Esophagus mucosa (tissue), 1 donor: ENCODE measurements around the gene POMT1. TPM values are rescaled to one million over a fixed set of nuclear protein-coding genes. Genes with fewer than 3 reads are reported as not detected.
"Not testable (repeated sequence)": the region's sequence is repeated elsewhere in the genome, so short reads cannot be mapped to it uniquely, and the experiment has no call there.

ENCODE experiments used
- ATAC-seq: fragments of 200-7000 bp; cut with Tn5 transposase; one replicate; pipeline ENCODE4 v1.9.1; 2020
- total RNA-seq: library from RNA; stranded (reverse); gene quantifications from one replicate; pipeline ENCODE4 v1.2.4, GENCODE V29; 2023
- donor health status: DM: yes; HTN: yes; CAD: no.

POMT1 gene, protein sequence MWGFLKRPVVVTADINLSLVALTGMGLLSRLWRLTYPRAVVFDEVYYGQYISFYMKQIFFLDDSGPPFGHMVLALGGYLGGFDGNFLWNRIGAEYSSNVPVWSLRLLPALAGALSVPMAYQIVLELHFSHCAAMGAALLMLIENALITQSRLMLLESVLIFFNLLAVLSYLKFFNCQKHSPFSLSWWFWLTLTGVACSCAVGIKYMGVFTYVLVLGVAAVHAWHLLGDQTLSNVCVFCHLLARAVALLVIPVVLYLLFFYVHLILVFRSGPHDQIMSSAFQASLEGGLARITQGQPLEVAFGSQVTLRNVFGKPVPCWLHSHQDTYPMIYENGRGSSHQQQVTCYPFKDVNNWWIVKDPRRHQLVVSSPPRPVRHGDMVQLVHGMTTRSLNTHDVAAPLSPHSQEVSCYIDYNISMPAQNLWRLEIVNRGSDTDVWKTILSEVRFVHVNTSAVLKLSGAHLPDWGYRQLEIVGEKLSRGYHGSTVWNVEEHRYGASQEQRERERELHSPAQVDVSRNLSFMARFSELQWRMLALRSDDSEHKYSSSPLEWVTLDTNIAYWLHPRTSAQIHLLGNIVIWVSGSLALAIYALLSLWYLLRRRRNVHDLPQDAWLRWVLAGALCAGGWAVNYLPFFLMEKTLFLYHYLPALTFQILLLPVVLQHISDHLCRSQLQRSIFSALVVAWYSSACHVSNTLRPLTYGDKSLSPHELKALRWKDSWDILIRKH
- 13.1 TPM for total RNA-seq

DNA sequence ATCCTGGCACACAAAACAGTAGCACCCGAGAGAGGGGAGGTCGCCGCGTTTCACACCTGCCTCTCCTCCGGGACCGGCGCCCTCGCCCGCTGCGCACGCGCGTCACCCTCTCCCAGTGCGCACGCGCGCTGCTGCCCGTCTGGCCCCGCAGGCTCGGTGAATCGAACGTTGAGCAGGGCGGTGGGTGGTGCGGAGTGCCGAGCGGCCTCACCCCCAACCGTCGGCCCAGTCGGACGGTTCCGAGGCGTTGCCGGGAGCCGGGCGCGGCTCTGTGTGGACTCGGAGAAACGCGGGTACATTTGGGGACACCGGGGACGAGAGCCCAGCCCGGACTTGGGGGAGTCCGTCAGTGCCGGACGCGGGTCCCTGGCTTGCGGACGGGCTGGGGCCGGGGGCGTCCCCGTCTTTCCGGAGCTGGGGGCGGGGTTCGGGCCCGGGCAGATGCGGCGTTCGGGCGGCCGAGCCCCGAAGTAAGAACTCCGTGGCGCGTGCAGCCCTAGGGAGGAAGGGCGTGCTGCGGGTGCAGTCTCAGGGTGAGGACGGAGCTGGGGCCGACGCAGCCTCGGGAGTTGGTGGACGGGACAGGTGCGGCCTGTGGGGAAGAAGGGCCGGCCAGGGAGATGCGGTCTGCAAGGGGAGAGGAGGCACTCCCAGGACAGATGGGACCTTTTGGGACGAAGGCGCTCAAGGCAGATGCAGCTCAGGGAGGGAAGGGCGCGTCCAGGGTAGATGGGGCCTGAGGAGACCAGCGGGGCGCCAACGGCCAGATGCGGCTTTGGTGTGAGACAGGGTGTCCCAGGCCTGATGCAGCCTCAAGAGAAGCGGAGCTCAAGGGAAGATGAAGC lies at the start of gene POMT1:
POMT1 (plus strand) TSS at position 138 of the 845 bp plus-strand sequence. CDS start 1,301 bp downstream, outside the sequence.
- ATAC-seq, result peak; percentile 85

DNA sequence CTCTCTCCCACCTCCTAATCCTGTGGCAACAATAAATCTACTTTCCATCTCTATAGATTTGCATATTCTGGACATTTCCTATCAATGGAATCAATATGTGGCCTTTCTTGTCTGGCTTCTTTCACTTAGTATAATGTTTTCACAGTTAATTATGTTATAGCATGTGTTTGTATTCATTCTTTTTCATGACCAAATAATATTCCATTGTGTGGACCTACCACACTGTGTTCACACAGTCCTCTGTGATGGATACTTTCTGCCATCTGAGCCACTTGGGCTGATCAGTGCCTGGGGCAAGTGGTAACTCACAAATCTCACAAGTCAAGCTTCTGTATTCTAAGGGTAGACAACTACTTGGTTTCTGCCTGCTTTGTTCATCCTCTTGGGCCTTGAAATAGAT lies 48.7 kb upstream of the POMT1 start:
- ATAC-seq, result no peak

DNA sequence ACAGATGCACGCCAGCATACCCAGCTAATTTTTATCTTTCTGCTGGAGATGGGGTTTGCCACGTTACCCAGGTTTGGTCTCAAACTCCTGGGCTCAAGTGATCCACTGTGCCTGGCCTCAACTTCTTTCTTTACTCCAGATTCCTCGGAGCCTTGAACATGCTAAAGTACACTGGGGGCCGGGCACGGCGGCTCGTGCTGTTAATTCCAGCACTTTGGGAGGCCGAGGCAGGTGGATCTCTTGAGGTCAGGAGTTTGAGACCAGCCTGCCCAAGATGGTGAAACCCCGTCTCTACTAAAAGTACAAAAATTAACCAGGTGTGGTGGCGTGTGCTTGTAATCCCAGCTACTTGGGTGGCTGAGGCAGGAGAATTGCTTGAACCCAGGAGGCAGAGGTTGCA lies 47.1 kb upstream of the POMT1 start:
- ATAC-seq, result not testable (repeated sequence)

DNA sequence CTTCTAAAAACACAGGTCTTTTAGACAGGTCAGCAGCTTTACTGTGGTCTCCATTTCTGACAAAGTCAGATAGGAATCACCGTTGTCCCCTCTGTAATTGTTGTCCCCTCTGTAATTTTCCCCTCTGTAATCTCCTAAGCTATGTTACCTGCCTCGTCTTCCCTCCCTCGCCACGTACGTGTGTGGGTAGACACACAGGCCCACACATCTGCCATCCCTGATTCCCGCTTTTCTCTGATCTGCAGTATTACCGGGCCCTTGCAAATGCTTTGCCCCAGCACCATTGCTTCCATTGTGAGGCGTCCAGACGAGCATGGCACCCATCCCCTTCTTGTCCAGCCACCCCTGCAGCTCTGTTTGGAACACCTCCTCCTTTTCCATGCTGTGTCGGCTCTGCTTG lies 45.0 kb upstream of the POMT1 start:
- ATAC-seq, result no peak

DNA sequence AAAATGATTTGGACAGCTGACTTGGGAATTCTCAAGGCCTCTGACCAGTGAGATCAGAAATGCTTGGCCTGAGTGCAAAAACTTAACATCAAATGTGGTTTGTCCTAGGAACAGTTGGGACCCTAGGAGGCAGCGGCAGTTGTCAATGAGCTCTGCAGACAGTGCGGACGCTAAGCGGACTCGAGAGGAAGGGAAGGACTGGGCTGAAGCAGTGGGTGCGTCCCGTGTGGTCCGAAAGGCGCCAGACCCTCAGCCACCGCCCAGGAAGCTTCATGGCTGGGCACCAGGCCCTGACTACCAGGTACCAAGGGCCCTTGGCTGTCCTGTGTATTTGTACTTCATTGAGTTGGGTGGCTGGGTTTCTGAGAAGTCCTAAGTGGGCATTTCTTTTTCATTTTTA lies 43.7 kb upstream of the POMT1 start:
- no peak for ATAC-seq

DNA sequence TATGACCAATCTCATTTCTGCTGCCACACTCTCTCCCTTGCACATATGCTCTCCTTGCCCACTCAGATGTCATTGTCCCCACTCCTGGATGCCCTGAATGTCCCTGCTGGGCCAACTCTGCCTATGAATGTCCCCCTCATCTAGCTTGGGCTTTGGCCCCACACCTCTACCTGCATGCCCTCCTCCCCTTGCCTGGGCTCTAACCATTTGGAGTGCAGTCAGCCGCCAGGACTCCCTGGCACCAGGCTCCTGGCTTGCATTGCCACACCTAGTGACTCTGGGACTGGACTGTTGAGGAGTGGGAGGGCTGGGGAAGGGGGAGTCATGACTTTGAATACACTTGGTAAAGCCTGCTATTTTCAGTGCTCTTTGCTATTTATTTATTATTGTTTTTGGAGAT lies 41.6 kb upstream of the POMT1 start:
- ATAC-seq, result no peak

DNA sequence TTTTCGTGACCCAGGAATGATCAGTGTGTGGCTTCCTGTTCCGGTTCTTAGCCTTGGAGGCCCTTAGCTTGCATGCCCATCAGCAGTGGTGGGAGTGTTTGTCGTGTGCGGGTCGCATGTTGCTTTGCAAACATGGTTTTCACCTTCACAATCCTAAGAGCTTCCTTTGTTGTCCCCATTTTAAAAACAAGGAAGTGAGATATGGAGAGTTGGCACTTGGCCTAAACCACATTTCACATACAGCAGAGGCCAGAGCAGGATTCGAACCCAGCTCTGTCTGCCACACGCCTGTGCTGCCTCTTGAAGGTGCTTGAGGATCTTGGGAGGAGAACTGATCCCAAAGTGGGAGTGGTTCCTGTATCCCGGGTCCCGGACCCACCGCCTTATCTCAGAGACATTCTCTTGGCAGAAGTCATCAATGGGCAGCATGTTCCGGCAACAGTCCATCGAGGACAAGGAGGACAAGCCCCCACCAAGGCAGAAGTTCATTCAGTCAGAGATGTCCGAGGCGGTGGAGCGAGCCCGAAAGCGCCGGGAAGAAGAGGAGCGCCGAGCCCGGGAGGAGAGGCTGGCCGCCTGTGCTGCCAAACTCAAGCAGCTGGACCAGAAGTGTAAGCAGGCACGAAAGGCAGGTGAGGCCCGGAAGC lies 38.2 kb upstream of the POMT1 start:
- ATAC-seq, result no peak

DNA sequence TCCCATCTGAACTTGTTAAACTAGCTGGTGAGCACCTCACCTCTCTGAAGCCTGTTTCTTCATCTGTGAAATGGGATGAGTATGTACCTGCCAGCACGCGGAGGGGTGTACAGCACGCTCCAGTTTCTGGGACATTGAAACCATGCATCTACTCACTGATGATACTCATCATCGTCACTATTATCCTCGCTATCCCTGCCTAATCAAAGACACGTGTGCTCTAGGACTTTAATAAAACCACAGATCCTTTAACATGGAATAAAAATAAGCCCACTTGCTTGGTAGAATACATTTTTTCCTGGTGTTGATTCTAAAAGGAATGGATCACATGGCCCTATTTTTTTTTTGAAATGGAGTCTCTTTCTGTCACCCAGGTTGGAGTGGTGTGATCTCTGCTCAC lies 37.3 kb upstream of the POMT1 start:
- ATAC-seq, result no peak

DNA sequence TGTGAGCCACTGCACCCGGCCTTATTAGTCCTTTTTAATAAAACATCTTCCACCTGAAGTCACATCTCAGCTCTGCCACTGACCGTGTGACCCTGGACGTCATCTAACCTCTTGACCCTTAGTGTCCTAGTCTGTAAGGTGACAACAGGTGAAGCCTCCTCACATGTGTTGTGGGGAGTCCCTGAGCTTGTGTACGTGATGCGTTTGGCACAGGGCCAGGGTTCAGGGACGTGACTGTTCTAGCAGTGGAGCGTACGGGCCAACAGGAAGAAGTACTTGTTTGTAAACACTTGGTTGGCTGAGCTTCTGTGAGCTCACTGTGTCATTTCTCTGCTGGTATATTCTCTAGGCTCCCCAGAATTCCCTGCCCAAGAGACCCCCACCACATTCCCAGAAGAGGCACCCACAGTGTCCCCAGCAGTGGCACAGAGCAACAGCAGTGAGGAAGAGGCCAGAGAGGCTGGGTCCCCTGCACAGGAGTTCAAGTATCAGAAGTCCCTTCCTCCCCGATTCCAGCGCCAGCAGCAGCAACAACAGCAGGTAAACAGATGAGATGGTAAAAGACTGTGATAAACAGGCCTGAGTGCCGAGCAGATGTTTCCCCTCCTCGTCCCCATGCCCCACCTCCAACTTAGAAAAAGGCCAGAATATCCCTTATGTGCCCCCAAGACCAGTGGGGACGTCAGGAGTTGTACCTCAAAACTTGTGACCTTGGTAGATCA lies 35.3 kb upstream of the POMT1 start:
- ATAC-seq, result no peak

DNA sequence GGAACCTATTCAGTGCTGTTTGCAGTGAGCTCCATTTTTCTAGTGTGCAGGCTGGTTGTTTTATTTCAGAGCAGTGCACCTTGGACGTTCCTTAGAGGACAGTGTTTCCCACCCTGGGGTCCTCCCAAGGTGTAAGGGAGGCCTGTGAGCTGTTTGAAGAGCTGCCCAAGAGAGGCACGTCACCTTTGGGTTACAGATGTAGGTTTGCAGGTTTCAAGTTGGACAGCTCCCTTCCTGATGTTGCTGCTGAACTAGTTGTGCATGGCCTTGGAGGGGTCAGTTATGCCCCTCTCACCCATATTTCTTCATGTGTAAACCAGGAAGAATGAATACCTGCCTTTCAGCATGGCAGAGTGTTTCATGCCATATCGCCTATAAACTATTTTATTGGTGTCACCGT lies 34.7 kb upstream of the POMT1 start:
- no peak for ATAC-seq

DNA sequence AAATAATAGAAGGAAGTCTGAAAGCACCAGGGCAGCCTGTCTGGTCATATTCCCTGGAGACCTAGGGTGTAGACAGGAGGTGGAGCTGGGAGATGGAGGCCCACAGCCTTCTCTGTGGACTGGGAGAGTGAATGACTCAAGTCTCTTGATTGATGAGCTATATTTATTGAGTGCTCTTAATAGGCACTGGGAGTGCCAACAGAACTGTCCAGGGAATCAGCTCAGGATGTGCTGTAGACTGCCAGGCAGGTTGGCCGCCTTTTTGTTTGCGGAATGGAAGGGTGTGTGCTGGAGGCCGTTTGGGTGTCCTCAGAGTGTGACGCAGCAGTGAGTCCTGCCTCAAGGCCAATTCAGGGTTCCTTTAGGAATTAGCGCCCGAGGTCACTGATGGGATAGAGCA lies 33.4 kb upstream of the POMT1 start:
- no peak for ATAC-seq

DNA sequence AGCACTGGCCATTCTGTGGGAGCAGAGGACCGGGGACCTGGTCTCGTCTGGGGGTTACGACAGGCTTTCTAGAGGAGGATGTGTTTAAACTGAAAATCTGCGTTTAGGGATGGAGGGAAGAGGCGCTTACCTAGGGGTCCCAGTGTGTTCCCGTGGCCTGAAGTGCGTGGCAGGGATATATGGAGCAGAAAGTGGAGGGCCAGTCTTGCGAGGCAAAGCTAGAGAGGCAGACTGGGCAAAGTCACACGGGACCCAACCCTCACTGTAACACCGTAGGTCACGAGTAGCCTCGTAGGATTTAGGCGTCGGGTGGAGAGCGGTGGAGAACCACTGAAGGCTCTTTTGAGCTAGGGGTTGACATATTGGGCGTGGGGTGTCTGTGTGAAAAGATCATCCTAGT lies 32.8 kb upstream of the POMT1 start:
- ATAC-seq, result no peak

DNA sequence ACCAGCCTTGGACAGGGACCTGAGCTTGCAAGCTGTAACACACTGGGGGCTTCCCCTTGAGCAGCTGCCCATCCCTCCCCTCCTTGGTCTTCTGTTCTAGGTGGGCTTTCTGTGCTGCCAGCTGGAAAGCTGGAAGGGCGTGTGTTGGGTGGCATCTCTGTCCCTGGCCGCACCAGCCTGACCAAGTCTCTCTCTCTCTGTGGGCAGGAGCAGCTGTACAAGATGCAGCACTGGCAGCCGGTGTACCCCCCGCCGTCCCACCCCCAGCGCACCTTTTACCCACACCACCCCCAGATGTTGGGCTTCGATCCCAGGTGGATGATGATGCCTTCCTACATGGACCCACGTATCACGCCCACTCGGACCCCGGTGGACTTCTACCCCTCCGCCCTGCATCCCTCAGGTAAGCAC lies 32.1 kb upstream of the POMT1 start:
- ATAC-seq, result no peak

DNA sequence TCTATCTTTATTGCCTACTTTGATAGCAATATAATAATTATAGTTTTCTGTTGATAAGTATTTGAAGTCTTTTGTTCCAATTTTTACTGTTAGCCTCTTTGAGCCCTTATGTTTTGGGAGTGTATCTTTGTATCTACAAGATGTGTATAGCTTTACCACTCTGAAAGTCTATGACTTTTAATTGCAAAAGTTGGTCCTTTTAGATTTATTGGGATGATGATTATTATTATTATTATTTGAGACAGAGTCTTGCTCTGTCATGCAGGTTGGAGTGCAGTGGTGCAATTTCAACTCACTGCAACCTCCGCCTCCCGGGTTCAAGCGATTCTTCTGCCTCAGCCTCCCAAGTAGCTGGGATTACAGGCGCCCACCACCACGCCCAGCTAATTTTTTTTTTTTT lies 30.6 kb upstream of the POMT1 start:
- ATAC-seq, result not testable (repeated sequence)

DNA sequence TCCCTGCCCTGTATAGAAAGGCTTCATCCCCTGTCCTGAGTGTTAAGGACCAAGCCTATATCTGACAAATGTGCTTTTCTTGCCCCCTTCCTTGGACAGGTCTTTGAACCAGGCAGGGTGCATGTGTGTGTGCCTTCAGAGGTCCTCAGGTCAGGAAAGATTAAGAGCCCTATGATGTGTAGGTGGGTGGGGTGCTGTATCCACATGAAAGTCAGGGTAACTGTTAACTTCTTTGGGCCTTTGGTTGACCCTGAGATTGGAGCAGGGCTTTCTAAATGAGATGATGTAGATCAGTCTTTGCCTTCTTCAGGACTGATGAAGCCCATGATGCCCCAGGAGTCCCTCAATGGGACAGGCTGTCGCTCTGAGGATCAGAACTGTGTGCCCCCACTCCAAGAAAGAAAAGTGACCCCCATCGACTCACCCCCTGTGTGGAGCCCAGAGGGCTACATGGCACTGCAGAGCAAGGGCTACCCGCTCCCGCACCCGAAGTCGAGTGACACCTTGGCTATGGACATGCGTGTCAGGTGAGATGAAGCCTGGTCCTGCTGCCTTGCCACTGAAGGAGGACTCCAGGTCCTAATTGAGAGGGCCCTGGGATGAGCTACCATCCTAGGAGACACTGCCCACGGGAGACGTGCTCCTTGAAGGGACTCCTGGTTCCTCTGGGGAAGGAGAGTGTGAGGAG lies 29.4 kb upstream of the POMT1 start:
- no peak for ATAC-seq

DNA sequence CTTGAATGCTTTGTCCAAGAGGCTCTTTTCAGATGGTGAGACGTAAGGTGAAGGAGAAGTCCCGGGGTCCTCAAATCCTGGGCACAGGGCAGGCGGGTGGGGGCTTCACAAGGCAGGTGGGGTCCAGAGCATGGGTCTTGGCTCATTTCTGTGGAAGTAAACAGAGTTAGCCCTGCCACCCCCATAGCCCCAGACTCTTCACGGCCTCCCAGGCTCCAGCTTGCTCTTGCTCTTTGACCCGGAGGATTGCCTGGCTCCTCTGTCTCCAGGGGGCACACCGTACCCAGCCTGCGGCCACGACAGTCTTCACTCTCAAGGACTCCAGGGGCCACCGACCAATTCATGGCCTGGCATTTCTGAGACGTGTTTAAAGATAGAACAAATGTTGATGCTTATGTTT lies 28.8 kb upstream of the POMT1 start:
- no peak for ATAC-seq

DNA sequence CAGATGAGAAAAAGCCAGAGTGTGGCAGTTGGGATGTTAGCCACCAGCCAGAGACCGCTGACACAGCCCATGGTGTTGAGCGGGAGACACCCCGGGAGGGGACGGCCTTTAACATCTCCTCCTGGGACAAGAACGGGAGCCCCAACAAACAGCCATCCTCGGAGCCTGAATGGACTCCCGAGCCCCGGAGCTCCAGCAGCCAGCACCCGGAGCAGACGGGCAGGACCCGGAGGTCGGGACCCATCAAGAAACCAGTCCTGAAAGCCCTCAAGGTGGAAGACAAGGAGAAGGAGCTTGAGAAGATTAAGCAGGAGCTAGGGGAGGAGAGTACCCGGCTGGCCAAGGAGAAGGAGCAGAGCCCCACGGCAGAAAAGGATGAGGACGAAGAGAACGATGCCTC lies 28.0 kb upstream of the POMT1 start:
- no peak for ATAC-seq

DNA sequence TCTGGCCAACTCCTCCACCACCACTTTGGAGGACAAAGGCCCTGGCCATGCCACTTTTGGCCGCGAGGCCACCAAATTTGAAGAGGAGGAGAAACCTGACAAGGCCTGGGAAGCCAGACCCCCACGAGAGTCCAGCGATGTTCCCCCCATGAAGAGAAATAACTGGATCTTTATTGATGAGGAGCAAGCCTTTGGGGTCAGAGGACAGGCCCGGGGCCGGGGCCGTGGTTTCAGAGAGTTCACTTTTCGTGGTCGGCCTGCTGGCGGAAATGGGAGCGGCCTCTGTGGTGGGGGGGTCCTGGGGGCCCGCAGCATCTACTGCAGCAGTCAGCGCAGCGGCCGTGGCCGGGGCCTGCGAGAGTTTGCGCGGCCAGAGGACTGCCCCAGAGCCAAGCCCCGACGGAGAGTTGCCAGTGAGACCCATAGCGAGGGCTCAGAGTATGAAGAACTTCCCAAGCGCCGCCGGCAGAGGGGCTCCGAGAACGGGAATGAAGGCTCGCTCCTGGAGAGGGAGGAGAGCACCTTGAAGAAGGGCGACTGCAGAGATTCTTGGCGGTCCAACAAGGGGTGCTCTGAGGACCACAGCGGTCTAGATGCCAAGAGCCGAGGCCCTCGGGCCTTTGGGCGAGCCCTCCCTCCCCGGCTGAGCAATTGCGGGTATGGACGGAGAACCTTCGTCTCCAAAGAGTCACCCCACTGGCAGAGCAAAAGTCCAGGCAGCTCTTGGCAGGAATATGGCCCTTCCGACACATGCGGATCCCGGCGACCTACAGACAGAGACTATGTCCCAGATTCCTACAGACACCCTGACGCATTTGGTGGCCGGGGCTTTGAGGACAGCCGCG lies 27.4 kb upstream of the POMT1 start:
- no peak for ATAC-seq

DNA sequence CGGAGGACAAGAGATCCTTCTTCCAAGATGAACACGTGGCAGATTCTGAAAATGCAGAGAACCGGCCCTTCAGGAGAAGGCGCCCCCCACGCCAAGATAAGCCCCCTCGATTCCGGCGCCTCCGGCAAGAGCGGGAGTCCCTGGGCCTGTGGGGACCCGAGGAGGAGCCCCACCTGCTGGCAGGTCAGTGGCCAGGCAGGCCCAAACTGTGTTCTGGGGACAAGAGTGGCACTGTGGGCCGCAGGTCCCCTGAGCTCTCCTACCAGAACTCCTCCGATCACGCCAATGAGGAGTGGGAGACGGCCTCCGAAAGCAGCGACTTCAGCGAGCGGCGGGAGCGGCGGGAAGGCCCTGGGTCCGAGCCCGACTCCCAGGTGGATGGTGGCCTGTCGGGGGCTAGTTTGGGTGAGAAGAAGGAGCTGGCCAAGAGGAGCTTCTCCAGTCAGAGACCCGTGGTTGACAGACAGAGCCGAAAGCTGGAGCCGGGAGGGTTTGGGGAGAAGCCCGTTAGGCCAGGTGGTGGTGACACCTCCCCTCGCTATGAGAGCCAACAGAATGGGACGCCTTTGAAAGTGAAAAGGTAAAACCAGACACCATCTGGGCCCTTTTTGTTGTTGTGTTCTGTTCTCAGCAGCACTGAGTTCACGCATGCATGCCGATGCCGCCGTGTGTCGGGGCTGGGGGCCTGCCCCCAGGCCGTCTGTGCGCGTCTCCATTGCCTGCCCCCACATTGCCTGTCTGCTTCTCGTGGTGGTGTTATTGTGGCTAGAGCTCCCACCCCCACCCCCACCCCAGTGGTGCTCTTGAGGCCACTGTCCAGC lies 26.6 kb upstream of the POMT1 start:
- no peak for ATAC-seq
